DOHH2 (cell line): Measurements from ENCODE around the gene OTUD1.

Experiments used
- CTCF ChIP-seq: fragments of 200-600 bp; sonication (generic); IDR thresholded peaks from one replicate; pipeline ENCODE4 v1.5.1; 2014; ENCODE audit warnings: antibody characterized with exemption, mild to moderate bottlenecking, low read depth, low read length; ENCODE audit not compliant: poor library complexity, severe bottlenecking
- EZH2phosphoT487 ChIP-seq: fragments of 200-600 bp; sonication (generic); IDR thresholded peaks from 2 replicates; pipeline ENCODE4 v1.6.1; 2017; ENCODE audit warnings: borderline replicate concordance, mild to moderate bottlenecking, antibody characterized with exemption, low read length, moderate library complexity, mixed read lengths

- TF ChIP-seq CTCF (no peak), EZH2phosphoT487 (no peak)
Observed at GRCh38 chr10:23481363-23481961, 42.6 kb downstream of the OTUD1 start.
